Lower leg skin (tissue), 4 donors: Measurements from ENCODE around the gene SCUBE3. TPM values are rescaled to one million over a fixed set of nuclear protein-coding genes. Genes with fewer than 3 reads are reported as not detected.

Source experiments
- DNase-seq, 2 donors: peaks; one replicate each; pipeline ENCODE4 v3.0.0-alpha.2; 2019; ENCODE audit warnings: low spot score in 2 of 2
- H3K4me3 ChIP-seq: fragments of 200-600 bp; sonication (generic); 2 replicates; pipeline ENCODE4 v1.5.1; 2017; ENCODE audit warnings: mild to moderate bottlenecking, low read depth; ENCODE audit not compliant: poor library complexity, severe bottlenecking
- POLR2A ChIP-seq, 2 donors: fragments of 450-650 bp; IDR thresholded peaks; one replicate each; pipeline ENCODE4 v1.6.1; 2016 to 2017; ENCODE audit warnings: antibody characterized with exemption in 2 of 2, mild to moderate bottlenecking in 1 of 2, moderate library complexity in 1 of 2
- WGBS, 2 donors: methylation state at CpG; one replicate each; pipeline ENCODE4 v1.1.5; 2018; 5-methylcytosine and 5-hydroxymethylcytosine counted together
- intact Hi-C: fragments of 100-400 bp; cut with DNase I; formaldehyde crosslinking; loops from one replicate; pipeline ENCODE4 v1.15.0; 2023; ENCODE audit warnings: low total_unique reads
- total RNA-seq, 4 donors: library from RNA; depleted of rRNA; stranded (reverse); fragments of >200 nt; gene quantifications; one replicate each; pipeline ENCODE4 v1.1.0, GENCODE V29; 2016
- TF ChIP-seq, protein P1 (sequence below), 3 donors: fragments of 450-650 bp; IDR thresholded peaks; one replicate each; pipeline ENCODE4 v1.5.1; 2016; ENCODE audit warnings: antibody characterized with exemption in 3 of 3, mild to moderate bottlenecking in 3 of 3, moderate library complexity in 2 of 3

The SCUBE3 gene
- total RNA-seq, 4 donors from 2014 or later = 0.13 to 0.91 (median 0.39) TPM; not detected in 1

GRCh38 chr6:35294308-35294945 is 80.7 kb downstream of the SCUBE3 start:
- intact Hi-C loops = no loop called here
- 61 to 63% methylated on average over 10 of the region's 10 CpGs for WGBS, 2 donors
- TF ChIP-seq, protein P1, sequence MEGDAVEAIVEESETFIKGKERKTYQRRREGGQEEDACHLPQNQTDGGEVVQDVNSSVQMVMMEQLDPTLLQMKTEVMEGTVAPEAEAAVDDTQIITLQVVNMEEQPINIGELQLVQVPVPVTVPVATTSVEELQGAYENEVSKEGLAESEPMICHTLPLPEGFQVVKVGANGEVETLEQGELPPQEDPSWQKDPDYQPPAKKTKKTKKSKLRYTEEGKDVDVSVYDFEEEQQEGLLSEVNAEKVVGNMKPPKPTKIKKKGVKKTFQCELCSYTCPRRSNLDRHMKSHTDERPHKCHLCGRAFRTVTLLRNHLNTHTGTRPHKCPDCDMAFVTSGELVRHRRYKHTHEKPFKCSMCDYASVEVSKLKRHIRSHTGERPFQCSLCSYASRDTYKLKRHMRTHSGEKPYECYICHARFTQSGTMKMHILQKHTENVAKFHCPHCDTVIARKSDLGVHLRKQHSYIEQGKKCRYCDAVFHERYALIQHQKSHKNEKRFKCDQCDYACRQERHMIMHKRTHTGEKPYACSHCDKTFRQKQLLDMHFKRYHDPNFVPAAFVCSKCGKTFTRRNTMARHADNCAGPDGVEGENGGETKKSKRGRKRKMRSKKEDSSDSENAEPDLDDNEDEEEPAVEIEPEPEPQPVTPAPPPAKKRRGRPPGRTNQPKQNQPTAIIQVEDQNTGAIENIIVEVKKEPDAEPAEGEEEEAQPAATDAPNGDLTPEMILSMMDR (IDR thresholded peaks at IDR 0.05) = no peak
- TF ChIP-seq POLR2A (IDR thresholded peaks at IDR 0.05) = no peak
- no peak for DNase-seq
- no peak overlapping the region for H3K4me3 ChIP-seq

GRCh38 chr6:35295036-35295435 is 81.3 kb downstream of the SCUBE3 start:
- TF ChIP-seq, protein P1 (IDR thresholded peaks at IDR 0.05) = no peak
- no peak for TF ChIP-seq POLR2A (IDR thresholded peaks at IDR 0.05)
- H3K4me3 ChIP-seq = no peak overlapping the region
- no peak for DNase-seq
- intact Hi-C loops = no loop called here
- WGBS, 2 donors = 86 to 92% methylated on average over 2 of the region's 2 CpGs

DNA sequence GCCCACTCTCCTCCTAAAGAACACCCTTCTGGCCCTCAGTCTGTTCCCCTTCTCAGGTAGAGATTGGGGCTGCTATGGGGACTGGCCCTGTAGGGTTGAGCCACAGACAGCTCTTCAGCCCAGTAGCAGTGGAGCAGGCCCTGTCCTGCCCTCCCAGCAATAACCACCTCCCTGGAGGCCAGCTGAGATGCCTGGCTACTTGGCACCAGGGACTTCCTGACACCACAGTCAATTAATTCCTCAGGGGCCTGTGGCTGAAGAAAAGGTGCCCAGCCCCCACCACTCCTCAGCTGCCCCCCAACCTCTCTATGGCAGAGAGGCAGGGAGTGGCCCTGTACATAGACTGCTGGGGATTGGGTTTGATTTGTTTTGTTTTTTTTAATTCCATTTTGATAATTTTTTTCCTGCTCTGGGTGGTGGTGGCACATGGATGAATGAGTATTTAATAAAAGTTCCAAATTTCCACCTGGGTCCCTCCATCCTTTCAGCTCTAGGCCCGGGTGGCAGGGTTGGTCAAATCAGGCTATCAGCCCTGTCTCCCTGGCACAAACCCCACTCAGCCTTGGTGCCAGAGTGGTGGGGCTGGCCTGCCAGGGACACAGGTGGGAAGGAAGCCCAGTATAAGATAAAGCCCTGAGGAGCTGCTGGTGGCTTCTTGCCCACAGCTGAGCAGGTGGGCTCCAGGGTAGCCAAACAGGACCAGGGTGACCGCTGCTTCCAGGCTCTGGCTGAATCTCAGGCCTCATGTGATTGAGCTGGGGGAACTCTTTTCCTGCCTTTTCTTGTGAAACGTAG is 82.0 kb downstream of the SCUBE3 start:
- TF ChIP-seq, protein P1 (IDR thresholded peaks at IDR 0.05) = no peak
- no peak for TF ChIP-seq POLR2A (IDR thresholded peaks at IDR 0.05)
- WGBS, 2 donors = 58 to 59% methylated on average over 3 of the region's 3 CpGs
- no peak for DNase-seq
- H3K4me3 ChIP-seq = no peak overlapping the region
- intact Hi-C loops = no loop called here

DNA sequence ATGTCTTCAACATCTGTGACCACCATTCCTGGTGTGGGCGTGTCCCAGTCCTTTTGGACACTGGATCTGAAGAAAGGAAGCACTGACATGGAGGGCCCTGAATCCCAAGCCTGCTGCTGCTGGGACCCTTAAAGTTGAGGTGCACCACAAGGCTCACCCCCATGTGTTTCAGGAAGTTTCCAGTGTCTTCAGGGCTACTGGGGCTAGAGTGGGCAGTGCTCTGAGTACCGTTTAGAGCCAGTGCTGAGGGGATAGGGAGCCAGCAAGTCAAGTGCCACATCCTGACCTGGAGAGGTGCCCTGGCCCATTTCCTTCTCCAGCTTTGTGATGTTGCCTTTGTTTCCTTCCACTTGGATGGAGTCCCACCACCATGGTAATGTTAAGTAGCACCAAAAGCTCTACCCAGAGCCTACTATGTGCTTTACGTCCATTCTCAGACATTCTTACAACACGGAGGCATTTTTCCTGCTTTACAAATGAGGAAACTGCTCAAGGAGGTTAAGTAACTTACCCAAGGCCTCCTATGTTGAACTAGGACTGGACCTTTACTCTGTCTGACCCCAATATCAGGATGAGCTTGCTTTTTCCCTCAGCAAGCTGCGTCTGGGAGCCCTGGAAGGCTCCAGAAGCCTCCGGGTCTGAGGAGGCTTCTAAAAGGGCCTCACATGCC is 83.3 kb downstream of the SCUBE3 start:
- DNase-seq = no peak
- H3K4me3 ChIP-seq = no peak overlapping the region
- intact Hi-C loops = no loop called here
- WGBS, 2 donors = 55 to 65% methylated on average over 5 to 6 of the region's 6 CpGs
- TF ChIP-seq POLR2A (IDR thresholded peaks at IDR 0.05) = no peak
- TF ChIP-seq, protein P1 (IDR thresholded peaks at IDR 0.05) = no peak

GRCh38 chr6:35297601-35298481 is 84.1 kb downstream of the SCUBE3 start, which contains the start of gene DEF6:
Gene DEF6, plus strand, starts transcription at chr6:35297818. Its CDS starts 39 bp downstream, at chr6:35297857.
- intact Hi-C loops = loop anchor here (2.0 kb wide), 1 partner anchor 437 kb away; no protein-coding TSS in a partner anchor
- peak within 1 kb of the TSS; percentile 30 for H3K4me3 ChIP-seq
- TF ChIP-seq POLR2A (IDR thresholded peaks at IDR 0.05) = no peak
- TF ChIP-seq, protein P1 (IDR thresholded peaks at IDR 0.05) = peak in 1 of 3 donors; percentile 41
- DNase-seq = peak; percentile 80 to 95
- 16 to 32% methylated on average over 6 to 11 of the region's 35 CpGs for WGBS, 2 donors
